B cell (primary cell): ENCODE results near the gene BHLHA9.

Source experiments
- CTCF ChIP-seq: fragments of 200-600 bp; IDR thresholded peaks from one replicate; pipeline ENCODE4 v1.8.0; 2022; ENCODE audit warnings: antibody characterized with exemption, mild to moderate bottlenecking
- EZH2 ChIP-seq: IDR thresholded peaks from 2 replicates; pipeline ENCODE4 v1.6.1; 2012; ENCODE audit warnings: borderline replicate concordance, low read depth, mild to moderate bottlenecking, moderate library complexity, low read length; ENCODE audit not compliant: insufficient read depth, poor library complexity, severe bottlenecking

GRCh38 chr17:1275962-1276736, 5.9 kb downstream of the BHLHA9 start:
- TF ChIP-seq CTCF, result peak; percentile 81
- no peak for TF ChIP-seq EZH2
